Stimulated activated naive CD8-positive, alpha-beta T cell treated with anti-CD3 and anti-CD28 coated beads, Interleukin-15, Interleukin-2, amounts not matched to agents 100 ng/mL and 50 ng/mL, for 24 hours (primary cell): Measurements from ENCODE around the gene PHACTR4.
"Not testable (repeated sequence)": the region's sequence is repeated elsewhere in the genome, so short reads cannot be mapped to it uniquely, and the experiment has no call there.

ENCODE experiments used
- H3K27ac Mint-ChIP-seq: one replicate; pipeline ENCODE4 v1.8.0; 2021; ENCODE audit warnings: mild to moderate bottlenecking, mixed read lengths
- H3K27me3 Mint-ChIP-seq: one replicate; pipeline ENCODE4 v1.8.0; 2021; ENCODE audit warnings: mixed read lengths
- H3K36me3 Mint-ChIP-seq: one replicate; pipeline ENCODE4 v1.8.0; 2021; ENCODE audit warnings: low read depth, mixed read lengths
- H3K4me1 Mint-ChIP-seq: one replicate; pipeline ENCODE4 v1.8.0; 2021; ENCODE audit warnings: low read depth, mixed read lengths
- H3K4me3 Mint-ChIP-seq: one replicate; pipeline ENCODE4 v1.8.0; 2021; ENCODE audit warnings: mild to moderate bottlenecking, mixed read lengths
- H3K9me3 Mint-ChIP-seq: one replicate; pipeline ENCODE4 v1.8.0; 2021; ENCODE audit warnings: mixed read lengths

The PHACTR4 gene

DNA sequence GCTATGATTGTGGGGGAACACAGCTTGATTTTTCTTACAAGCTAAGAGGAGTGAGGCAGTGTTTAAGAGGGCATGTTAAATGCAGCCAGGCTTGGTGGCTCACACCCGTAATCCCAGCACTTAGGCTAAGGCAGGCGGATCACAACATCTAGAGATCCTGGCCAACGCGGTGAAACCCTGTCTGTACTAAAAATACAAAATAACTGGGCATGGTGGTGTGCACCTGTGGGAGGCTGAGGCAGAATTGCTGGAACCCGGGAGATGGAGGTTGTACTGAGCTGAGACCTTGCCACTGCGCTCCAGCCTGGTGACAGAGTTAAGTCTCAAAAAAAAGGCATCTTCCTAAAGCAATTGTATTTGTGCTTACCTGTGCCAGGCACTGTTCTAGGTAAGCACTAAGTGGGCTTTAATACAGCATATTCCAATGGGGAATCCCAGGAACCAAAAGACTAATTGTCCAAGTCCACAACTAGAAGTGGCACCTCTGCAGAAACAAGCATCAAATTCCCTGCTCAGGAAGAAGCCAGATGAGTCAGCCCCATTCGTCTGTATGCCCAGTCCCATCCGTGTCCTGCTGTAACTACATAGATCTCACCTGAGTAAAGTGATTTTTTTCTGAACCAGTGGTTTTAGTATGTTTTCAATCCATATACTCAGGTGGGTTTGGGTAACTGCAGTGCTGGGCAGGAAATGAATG, 140.9 kb downstream of the PHACTR4 start:
- Mint-ChIP-seq H3K9me3 (no peaks in the 10 kb centered on the region), H3K27me3 (peaks cover 9% of the 10 kb centered on the region), H3K4me3 (peak overlapping the region; percentile 100), H3K27ac (peak overlapping the region; percentile 100), H3K4me1 (peaks cover 63% of the 10 kb centered on the region), H3K36me3 (peaks cover 68% of the 10 kb centered on the region)

DNA sequence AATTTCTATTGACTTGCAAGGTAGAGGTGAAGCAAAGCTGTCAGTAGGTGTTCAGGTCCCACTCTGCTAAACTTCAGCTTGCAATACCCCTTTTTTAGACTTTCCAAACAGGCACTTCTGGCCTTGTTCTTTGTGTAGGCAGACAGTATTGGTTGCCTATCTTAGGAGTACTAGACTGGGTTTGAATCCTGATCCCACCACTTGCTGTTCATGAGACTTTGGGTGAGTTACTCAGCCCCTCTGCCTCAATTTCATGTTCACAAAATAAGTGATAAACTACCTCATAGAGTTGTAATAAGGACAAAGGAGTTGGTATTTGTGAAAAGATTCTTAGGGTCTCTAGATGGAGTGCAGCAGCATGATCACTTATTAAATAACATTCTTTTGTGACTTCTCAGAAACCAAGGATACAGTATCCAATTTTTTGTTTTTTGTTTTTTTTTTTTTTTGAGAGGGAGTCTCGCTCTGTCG, 141.5 kb downstream of the PHACTR4 start:
- Mint-ChIP-seq H3K27ac (peak overlapping the region; percentile 100), H3K4me1 (peaks cover 57% of the 10 kb centered on the region), H3K9me3 (no peaks in the 10 kb centered on the region), H3K36me3 (peaks cover 62% of the 10 kb centered on the region), H3K27me3 (peaks cover 6% of the 10 kb centered on the region), H3K4me3 (peak overlapping the region; percentile 100)

GRCh38 chr1:28512058-28512611, 142.6 kb downstream of the PHACTR4 start:
- H3K27me3 Mint-ChIP-seq: peaks cover 6% of the 10 kb centered on the region
- peak overlapping the region; percentile 100 for H3K4me3 Mint-ChIP-seq
- H3K36me3 Mint-ChIP-seq: peaks cover 51% of the 10 kb centered on the region

GRCh38 chr1:28514445-28514933, 144.9 kb downstream of the PHACTR4 start:
- peak overlapping the region; percentile 2 for H3K4me3 Mint-ChIP-seq
- not testable (repeated sequence) for H3K9me3 Mint-ChIP-seq, H3K27me3 Mint-ChIP-seq
- peak overlapping the region; percentile 7 for H3K27ac Mint-ChIP-seq
- H3K36me3 Mint-ChIP-seq: peaks cover 36% of the 10 kb centered on the region
- H3K4me1 Mint-ChIP-seq: peaks cover 54% of the 10 kb centered on the region

More at GRCh38 chr1:28512058-28512611, 142.6 kb downstream of the PHACTR4 start:
- Mint-ChIP-seq H3K9me3 (no peaks in the 10 kb centered on the region), H3K27ac (peak overlapping the region; percentile 100), H3K4me1 (peaks cover 53% of the 10 kb centered on the region)

DNA sequence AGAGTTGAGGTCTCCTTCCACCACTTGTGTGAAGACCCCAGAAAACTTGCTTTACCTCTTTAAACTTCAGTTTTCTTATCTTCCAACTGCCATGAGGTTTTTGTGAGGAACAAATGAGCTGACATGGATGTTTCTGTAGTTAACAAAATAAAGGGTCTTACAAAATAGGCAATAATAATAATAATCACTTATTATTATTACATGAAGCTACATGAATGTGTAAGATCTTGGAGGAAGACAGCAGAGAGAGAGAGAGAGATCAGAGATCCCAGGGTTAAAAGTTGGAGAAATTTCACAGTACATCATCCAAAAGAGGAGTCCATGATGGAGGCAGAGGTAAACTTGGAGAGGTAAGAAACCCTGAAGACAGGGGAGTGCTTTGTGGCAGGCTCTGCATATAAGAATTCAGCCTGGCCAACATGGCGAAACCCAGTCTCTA, 147.0 kb downstream of the PHACTR4 start:
- Mint-ChIP-seq H3K9me3 (no peaks in the 10 kb centered on the region), H3K36me3 (peaks cover 32% of the 10 kb centered on the region), H3K4me3 (no peak overlapping the region), H3K27me3 (no peaks in the 10 kb centered on the region), H3K27ac (peak overlapping the region; percentile 68), H3K4me1 (peaks cover 48% of the 10 kb centered on the region)

- peaks cover 48% of the 10 kb centered on the region for H3K4me1 Mint-ChIP-seq
- H3K4me3 Mint-ChIP-seq: peak overlapping the region; percentile 83
- no peaks in the 10 kb centered on the region for H3K9me3 Mint-ChIP-seq
- peaks cover 34% of the 10 kb centered on the region for H3K36me3 Mint-ChIP-seq
- peak overlapping the region; percentile 76 for H3K27ac Mint-ChIP-seq
- H3K27me3 Mint-ChIP-seq: no peaks in the 10 kb centered on the region
These were observed 148.1 kb downstream of the PHACTR4 start for GRCh38 chr1:28517649-28517999.

GRCh38 chr1:28518000-28518744, 148.6 kb downstream of the PHACTR4 start:
- peak overlapping the region; percentile 91 for H3K27ac Mint-ChIP-seq
- peaks cover 46% of the 10 kb centered on the region for H3K4me1 Mint-ChIP-seq

DNA sequence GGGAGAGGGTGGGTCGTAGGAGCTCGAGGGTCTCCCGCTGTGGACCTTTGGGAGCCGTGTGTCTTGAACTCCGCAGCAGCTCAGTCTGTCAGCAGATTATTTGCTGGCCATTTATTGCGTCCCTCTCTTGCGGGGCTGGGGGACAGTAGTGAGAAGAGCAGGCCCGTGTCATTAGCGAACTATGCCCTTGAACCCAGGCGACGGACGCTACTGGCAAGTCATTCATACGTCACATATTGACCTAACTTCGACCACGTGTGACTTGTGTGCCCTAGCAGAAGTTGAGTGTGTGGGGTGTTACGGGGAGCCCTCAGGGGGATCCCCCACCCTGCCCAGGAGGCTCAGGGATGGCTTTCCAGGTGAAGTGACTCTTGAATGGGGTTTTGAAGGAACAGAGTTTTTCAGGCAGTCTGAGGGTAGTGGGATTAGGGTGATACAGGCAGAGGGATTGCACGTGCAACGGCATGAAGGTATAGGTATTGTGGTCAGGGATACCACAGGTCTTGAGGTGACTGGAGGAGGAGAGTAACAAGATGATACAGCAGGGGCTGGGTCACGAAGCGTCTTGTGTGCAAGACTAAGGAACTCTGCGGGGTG, 149.3 kb downstream of the PHACTR4 start:
- peak overlapping the region; percentile 91 for H3K27ac Mint-ChIP-seq
- peaks cover 41% of the 10 kb centered on the region for H3K36me3 Mint-ChIP-seq
- H3K27me3 Mint-ChIP-seq: no peaks in the 10 kb centered on the region
- H3K9me3 Mint-ChIP-seq: no peaks in the 10 kb centered on the region
- peak overlapping the region; percentile 93 for H3K4me3 Mint-ChIP-seq
- peaks cover 46% of the 10 kb centered on the region for H3K4me1 Mint-ChIP-seq

More at GRCh38 chr1:28518000-28518744, 148.6 kb downstream of the PHACTR4 start:
- Mint-ChIP-seq H3K4me3 (peak overlapping the region; percentile 93), H3K36me3 (peaks cover 35% of the 10 kb centered on the region), H3K27me3 (no peaks in the 10 kb centered on the region), H3K9me3 (no peaks in the 10 kb centered on the region)

DNA sequence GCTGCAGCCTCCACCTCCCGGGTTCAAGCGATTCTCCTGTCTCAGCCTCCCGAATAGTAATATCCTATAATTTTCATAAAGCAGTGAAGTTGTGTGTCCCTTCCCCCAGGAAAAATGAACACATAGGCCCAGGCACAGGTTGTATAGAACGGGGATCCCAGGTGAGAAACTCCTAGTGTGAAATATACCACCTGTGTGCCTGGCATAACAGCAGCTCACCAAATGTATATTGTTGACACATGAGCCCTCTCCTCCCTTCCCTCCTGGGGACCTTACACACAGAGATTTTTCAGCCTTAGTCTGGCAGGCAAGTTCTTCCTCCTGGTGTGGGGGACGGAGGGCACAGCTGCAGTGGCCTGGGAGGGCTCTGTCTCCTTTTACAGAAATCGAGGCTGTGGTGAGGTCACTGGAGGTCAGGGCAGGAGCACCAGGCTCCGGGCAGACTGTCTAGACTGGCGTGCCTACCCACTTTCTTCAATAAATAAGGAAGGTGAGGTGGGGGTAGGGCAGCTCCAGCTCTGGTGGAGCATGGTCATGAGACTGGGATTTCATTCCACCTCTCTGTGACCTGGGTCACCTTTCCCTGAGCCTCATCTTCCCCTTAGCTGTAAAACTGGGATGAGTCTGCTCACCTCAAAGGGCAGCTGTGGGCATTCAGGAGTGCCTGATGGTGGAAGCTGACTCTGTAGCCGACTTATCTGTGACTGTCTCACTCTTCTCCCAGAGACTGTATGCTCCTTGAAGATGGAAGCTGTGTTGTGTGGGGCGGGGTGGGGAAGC, 150.6 kb downstream of the PHACTR4 start:
- no peaks in the 10 kb centered on the region for H3K27me3 Mint-ChIP-seq
- H3K4me1 Mint-ChIP-seq: peaks cover 43% of the 10 kb centered on the region
- peaks cover 54% of the 10 kb centered on the region for H3K36me3 Mint-ChIP-seq
- peak overlapping the region; percentile 67 for H3K27ac Mint-ChIP-seq
- H3K4me3 Mint-ChIP-seq: peak overlapping the region; percentile 60
- no peaks in the 10 kb centered on the region for H3K9me3 Mint-ChIP-seq

GRCh38 chr1:28520796-28521195, 151.3 kb downstream of the PHACTR4 start:
- Mint-ChIP-seq H3K36me3 (peaks cover 61% of the 10 kb centered on the region), H3K4me1 (peaks cover 43% of the 10 kb centered on the region)
- H3K4me3 Mint-ChIP-seq, H3K27me3 Mint-ChIP-seq, H3K27ac Mint-ChIP-seq, H3K9me3 Mint-ChIP-seq: not testable (repeated sequence)

DNA sequence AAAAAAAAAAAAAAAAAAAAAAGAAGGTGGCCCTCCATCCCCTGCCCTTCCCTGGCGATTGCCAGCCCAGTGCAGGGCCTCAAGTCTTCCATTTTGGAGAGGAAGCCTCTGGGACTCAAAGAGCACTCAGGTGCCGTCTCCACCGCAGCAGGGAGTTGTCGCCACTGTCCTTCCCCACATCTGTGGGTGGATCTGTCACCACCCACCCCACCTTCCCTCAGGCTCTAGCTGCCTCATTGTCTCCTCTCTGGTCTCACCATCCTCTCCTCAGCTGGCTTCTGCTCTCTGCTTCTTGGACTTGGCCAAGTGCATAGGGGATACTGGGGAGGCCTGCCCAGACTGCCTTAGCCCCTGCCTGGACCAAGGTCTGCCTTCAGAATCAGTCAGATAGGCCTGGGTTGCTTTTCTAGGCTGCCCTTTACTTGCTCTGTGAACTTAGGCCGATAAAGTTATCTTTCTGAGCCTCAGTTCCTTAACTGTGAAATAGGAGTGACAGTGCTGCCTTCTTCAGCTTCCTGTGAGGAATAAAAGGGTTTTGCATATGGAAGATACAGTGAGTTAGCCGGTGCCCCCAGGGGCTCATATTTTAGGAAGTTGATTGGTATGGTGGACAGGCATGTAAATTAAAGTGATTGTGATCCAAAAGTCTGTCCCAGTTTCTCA, 152.1 kb downstream of the PHACTR4 start:
- Mint-ChIP-seq H3K9me3 (no peaks in the 10 kb centered on the region), H3K4me1 (peaks cover 40% of the 10 kb centered on the region), H3K27me3 (no peaks in the 10 kb centered on the region), H3K4me3 (peak overlapping the region; percentile 18), H3K27ac (no peak overlapping the region), H3K36me3 (peaks cover 67% of the 10 kb centered on the region)

DNA sequence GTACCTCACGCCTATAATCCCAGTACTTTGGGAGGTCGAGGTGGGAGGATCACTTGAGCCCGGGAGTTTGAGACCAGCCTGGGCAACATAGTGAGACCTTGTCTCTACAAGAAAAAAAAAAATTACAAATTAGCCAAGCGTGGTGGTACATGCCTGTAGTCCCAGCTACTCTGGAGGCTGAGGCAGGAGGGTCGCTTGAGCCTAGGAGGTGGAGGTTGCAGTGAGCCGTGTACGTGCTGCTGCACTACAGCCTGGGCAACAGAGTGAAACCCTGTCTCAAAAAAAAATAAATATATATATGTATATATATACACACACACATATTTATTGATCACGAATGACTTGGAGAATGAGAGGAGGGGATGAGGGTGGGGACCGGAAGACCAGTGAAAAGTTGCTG, 153.0 kb downstream of the PHACTR4 start:
- not testable (repeated sequence) for H3K27me3 Mint-ChIP-seq, H3K4me3 Mint-ChIP-seq, H3K27ac Mint-ChIP-seq, H3K9me3 Mint-ChIP-seq
- H3K36me3 Mint-ChIP-seq: peaks cover 67% of the 10 kb centered on the region
- peaks cover 33% of the 10 kb centered on the region for H3K4me1 Mint-ChIP-seq

- not testable (repeated sequence) for H3K4me3 Mint-ChIP-seq, H3K27me3 Mint-ChIP-seq, H3K27ac Mint-ChIP-seq, H3K9me3 Mint-ChIP-seq
- peaks cover 13% of the 10 kb centered on the region for H3K4me1 Mint-ChIP-seq
- peaks cover 62% of the 10 kb centered on the region for H3K36me3 Mint-ChIP-seq
These were observed 155.6 kb downstream of the PHACTR4 start for GRCh38 chr1:28525002-28525642.
